CMK (cell line): ENCODE measurements around the gene GLT8D2.
"Not testable (repeated sequence)": the region's sequence is repeated elsewhere in the genome, so short reads cannot be mapped to it uniquely, and the experiment has no call there.

Source experiments
- DNase-seq: peaks from one replicate; pipeline ENCODE4 v3.0.0-alpha.2; 2010; ENCODE audit warnings: low read depth

Gene GLT8D2

DNA sequence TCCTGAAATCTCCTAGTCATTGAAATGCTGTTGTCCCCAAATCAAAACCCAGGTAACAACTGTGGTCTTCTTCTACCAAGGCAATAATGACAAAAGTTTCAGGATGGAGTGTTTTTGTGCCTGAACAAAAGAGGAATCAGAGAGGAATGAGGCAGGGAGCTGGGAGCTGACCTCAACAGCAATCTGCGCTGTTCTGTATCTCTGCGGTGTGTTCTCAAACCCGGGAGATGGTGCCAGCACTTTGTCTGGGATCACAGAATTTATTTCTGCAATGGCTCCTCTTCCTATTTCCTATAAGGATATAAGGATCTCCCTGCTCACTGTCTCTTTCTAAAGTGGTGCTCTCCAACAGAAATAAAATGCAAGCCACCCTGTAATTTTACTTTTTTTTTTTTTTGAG lies 449 bp upstream of the GLT8D2 start:
- DNase-seq, result no peak

DNA sequence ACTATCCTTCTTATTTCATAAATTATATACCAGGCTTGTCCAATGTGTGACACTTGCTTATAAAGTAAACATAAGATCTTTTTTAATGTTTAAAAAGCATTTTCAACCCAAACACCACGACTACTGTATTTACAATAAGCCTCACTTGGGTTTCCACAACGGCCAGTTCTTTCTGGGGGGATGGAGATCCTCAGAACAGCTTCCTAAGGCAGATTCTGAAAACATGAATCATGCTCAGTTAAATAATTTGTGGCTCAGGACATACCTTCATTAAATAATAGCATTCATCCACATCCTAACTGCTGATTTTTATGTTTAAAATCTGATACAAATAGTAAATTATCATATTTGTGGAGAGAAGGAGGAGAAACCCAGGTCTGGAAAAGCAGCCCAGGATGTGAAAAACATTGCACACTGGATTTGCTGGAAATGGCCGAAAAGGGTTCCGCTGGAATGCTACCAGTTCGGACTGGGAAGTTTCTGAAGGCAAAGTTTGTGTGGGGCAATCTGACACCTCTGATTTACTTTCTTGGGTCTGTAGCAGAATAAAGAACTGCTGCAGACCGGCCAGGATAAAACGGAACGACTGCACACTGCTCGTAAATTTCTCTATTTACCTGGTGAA lies 597 bp downstream of the GLT8D2 start:
- DNase-seq, result no peak

DNA sequence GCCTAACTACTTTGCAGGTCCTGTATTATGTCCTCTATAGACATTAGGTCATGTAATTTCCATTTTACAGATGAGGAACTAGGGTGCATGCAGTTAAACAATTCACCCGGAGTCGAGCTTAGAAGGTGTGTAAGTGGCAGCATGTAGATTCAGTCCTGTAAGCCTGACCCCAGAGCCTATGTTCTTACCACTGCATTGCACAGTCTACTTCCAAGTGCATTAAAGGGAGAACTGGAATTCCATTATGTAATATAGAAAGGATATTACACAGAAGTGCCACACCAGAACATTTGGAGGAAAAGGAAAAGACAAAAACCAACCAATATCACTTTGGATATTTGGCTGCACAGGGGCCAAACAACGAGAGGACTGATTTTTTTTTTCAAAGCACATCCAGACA lies 1.2 kb downstream of the GLT8D2 start:
- DNase-seq, result no peak

DNA sequence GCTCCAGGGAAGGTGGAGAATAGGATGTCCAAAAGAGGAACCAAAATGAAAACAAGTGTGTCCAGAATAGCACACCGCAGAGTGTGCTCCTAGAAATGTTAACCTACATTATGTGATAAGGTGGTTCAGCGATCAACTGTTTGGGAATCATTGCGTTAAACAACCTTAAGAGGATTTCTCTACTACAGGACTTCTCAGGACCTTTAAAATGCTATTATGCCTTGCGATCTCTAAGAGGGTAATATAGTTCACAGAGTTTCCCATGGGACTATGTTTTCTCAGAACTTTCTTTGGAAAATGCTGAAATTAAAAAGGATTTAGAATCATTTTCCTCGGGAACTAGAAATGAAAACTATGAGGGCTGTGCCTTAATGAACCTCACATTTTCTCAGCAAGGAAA lies 1.8 kb downstream of the GLT8D2 start:
- no peak for DNase-seq

DNA sequence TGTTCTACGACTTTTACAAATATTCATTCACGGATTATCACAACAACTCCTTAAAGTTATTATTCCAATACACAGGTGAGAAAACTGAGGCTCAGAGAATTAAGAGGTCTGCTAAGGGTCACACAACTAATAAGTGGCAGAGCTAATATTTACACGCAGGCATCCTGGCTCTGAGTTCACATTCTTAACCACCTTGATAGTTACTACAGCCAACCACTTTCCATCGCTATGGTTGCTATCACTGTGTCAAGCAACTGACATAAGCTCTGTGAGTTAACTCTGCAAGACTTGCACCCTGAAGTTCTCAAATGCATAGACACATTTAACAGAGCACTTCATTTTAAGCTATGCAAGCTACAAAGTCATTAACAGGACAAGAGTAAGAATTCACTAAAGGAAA lies 3.7 kb downstream of the GLT8D2 start:
- DNase-seq, result no peak

DNA sequence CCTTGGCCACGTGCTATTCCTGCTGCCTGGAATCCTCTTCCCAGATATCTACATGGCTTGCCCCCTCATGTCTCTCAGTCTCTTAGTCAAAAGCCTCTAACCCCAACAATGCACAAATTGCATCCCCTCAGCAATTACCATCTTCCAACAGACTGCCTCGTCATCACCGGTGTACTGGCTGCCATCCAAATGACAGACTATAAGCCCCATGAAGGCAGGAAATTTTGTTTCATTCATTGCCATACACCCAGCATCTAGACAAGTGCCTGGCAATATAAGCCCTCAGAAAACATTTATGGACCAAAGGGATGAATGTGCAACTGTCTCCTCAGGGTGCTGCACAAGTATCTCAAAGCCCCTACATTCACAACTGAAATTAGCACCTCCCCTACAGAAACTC lies 5.8 kb downstream of the GLT8D2 start:
- no peak for DNase-seq

DNA sequence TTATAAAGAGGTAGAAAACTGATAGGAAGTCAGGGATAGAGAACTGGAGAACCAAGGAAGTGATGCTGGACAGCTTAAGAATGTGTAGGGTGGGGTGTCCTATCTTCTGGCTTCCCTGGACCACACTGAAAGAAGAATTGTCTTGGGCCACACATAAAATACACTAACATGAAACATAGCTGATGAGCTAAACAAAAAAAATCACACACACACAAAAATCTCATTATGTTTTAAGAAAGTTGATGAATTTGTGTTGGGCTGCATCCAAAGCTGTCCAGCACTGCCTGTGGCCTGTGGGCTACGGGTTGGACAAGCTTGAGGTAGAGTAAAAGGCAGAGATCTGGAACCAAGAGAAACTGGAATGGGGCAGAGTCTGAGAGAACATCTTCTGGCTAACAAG lies 7.4 kb downstream of the GLT8D2 start:
- no peak for DNase-seq

DNA sequence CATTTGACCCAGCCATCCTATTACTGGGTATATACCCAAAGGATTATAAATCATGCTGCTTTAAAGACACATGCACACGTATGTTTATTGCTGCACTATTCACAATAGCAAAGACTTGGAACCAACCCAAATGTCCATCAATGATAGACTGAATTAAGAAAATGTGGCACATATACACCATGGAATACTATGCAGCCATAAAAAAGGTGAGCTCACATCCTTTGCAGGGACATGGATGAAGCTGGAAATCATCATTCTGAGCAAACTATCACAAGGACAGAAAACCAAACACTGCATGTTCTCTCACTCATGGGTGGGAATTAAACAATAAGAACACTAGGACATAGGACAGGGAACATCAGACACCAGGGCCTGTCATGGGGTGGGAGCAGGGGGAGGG lies 10.2 kb downstream of the GLT8D2 start:
- DNase-seq, result not testable (repeated sequence)

DNA sequence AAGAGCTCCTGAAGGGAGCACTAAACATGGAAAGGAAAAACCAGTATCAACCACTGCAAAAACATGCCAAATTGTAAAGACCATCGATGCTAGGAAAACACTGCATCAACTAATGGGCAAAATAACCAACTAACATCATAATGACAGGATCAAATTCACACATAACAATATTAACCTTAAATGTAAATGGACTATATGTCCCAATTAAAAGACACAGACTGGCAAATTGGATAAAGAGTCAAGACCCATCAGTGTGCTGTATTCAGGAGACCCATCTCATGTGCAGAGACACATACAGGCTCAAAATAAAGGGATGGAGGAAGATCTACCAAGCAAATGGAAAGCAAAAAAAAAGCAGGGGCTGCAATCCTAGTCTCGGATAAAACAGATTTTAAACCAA lies 13.8 kb downstream of the GLT8D2 start:
- DNase-seq, result not testable (repeated sequence)

DNA sequence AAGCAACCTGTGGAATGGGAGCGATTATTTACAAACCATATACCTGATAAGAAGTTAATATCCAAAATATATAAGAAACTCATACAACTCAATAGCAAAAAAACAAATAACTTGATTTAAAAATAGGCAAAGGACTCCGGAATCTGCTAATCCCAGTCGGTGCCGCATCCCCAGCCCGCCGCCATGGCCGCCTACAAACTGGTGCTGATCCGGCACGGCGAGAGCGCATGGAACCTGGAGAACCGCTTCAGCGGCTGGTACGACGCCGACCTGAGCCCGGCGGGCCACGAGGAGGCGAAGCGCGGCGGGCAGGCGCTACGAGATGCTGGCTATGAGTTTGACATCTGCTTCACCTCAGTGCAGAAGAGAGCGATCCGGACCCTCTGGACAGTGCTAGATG lies 19.4 kb downstream of the GLT8D2 start:
- not testable (repeated sequence) for DNase-seq

DNA sequence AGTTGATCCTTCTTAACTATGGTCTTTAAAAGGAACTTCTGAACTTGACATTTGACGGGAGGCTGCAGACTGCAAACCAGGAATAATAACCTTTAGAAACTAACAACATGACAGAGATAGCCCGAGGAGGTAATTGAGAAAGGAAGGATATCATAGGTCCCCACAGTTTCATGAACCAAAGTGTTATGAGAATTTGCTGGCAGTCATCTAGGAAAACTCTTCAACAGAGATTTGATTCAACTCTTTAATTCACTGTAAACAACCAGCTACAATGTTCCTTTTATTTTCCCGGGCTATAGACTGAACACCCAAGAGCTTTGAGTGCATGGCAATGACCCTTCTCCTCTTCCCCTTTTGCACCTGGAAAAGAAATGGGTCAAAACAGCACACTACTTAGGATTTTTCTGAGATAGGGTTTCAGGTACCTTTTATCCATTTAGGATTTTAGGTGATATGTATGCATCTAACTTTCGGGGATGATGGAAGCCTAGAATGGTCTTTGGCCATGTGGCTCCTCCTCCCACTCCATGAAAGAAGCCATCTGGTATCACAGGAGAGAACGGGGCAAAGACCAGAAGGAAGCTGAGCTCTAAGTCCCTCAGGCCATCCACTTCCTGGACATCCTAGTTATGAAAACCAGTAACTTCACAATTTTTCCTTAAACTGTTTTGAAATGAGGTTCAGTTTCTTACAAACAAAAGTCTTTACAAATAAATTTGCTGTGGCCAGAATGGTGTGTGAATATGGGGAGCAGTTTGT lies 23.0 kb downstream of the GLT8D2 start:
- no peak for DNase-seq

DNA sequence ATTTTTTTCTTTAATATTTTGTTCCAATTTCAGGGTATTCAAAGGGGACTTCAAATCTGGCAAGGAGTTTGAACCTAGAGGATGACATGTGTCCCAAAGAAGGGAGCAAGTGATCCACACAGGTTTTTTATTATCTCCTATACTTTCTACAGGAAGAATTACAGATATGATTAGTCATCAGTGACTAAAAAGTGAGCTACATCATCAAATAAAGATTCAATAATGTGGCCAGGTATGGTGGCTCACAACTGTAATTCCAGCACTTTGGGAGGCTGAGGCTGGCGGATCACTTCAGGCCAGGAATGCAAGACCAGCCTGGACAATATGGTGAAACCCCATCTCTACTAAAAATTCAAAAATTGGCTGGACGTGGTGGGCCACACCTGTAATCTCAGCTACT lies 24.2 kb downstream of the GLT8D2 start:
- no peak for DNase-seq

DNA sequence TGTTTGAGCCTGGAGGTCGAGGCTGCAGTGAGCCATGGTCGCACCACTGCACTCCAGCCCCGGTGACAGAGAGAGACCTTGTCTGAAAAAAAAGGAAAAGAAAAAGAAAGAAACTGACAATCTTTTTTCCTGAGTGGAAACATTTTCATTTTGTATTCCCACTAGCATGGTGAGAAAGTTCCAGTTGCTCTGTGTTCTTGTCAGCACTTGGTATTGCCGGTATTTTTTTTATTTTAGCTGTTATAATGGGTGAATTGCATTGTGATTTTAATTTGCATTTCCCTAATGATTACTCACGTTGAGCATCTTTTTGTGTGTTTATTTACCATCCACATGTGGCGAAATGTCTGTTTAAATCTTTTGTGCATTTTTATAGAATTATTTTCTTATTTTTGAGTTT lies 25.6 kb downstream of the GLT8D2 start:
- no peak for DNase-seq

DNA sequence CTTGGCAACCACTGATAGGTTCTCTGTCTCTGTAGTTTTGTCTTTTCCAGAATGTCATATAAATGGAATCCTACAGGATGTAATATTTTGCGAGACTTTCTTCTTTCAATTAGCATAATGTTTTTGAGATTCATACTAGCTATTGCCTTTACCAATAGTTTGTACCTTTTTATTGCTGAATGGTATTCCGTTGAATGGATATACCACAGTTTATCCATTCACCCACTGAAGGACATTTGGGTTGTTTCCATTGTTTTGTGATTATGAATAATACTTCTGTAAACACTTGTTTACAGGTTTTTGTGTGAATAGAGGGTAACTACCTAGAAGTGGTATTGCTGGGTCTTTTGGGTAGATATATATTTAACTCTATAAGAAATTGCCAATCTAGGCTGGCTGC lies 26.3 kb downstream of the GLT8D2 start:
- no peak for DNase-seq

DNA sequence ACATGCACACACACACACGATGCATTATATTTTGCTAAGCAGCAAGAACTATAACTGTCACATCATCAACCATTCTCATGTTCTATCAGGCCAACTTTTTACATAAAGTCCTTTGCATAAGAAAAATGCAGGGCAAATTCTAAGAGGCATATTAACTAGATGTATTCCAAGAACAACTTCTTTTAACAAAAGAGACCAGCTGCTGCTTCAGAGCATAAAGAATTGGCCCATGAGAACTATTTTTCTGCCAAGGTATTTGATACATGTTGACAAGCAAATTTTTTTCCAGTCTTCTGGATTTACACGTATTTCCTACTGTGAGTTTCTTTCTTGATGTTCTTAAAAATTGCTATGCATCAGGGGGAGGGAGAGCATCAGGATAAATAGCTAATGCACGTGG lies 27.2 kb downstream of the GLT8D2 start:
- DNase-seq, result no peak

DNA sequence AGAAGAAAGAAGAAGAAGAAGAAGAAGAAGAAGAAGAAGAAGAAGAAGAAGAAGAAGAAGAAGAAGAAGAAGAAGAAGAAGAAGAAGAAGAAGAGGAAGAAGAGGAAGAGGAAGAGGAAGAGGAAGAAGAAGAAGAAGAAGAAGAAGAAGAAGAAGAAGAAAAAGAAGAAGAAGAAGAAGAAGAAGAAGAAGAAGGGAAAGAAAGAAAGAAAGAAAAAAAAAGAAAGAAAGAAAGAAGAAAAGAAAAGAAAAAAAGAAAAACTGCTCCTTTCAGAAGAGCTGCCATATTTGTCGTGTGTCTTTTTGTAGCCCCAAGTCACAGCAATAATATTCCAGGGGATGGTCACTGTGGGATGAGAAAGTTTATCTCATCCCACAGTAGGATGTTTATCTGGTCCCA lies 28.1 kb downstream of the GLT8D2 start:
- not testable (repeated sequence) for DNase-seq

DNA sequence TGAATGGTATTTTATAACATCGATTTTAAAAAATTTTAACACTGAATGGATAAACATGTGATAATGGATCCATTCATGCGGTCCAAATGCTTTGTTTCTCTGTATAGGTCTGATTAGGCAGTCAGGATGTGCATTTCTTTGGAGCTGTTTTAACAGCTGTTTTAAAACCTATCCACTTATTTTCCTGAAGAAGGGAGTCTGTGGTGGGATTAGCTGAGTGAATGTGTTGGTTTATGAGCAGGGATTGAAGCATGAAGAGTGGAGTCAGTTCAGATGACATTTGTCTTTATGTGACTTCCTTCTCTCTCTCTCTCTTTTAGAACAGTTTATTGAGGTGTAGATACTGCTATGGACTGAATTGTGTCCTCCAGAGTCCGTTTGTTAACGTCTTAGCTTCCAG lies 37.7 kb downstream of the GLT8D2 start:
- no peak for DNase-seq

DNA sequence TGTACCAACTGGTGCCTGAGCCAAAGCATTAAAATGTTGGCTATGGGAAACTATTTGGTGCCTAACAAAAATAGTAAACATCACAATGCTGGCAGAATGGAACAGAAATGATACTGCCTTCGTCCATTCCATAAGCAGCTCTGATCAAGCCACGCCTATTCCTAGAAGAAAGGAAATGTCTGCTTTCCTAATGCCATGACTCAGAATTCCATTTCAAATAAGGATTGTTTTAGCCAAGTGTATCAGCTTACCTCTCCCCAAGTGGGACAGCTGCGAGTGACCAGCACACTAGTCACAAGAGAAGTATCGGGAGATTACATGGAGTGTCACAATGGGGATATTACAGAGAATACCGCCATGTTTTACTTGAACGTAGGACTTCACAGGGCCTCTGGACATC lies 38.7 kb downstream of the GLT8D2 start:
- DNase-seq, result no peak

DNA sequence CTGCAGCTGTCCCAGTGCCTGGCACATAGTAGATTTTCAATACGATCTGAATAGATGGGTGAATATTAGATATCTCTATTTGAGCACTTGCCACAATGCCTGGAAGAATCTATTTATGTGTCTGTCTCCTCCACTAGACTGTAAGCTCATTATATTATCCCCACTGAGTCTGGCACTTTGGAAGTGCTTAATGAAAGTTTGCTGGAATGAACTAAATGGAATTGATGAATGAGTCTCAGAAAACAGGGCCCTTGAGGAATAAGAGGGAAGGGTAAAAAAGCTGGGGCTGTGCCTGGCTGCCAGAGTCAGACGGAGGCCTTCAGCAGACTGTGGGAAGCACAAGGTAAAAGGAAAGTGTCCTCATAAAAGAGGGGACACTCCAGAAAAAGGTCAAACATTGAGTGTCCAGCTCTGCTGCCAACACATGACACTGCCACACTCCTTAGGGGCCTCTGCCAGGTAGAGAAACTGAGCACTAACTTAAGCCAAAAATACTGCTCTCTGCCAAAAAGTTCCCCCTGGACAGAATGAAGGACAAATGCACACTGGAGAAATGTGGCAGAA lies 39.3 kb downstream of the GLT8D2 start:
- no peak for DNase-seq

DNA sequence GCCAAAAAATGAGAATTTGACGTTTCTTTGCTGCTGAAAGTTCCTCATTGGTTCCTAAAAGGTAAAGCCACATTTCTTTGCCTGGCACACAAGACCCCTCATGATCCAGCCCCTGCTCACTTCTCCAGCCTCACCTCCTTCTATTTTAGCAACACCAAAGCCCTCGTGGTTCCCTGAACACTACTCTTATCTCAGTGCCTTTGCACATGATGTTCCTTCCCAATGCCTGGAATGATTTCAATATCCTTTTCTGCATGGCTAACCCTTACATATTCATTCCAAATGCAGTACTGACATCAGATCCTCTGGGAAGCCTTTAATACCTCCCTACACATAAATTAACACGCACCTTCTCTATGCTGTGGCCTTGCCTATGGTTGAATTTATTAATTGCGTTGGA lies 39.9 kb downstream of the GLT8D2 start:
- DNase-seq, result no peak

DNA sequence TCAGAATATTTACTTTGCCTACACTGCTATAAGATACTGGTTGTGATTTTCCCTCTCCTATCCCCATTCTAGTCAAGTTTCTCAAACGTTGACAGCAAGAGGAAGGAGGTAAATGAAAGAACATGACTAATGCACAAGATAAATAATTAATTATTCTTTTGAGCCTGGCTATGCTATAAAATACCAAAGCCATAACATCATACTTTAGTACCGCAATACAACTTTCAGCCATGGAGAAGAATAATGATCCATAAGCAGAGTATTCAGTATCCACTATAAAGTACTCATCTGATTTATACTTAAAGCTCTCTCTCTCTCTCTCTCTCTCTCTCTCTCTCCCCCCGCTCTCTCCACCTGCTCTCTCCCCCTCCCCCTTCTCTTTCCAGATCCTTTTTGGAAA lies 43.1 kb downstream of the GLT8D2 start:
- no peak for DNase-seq

DNA sequence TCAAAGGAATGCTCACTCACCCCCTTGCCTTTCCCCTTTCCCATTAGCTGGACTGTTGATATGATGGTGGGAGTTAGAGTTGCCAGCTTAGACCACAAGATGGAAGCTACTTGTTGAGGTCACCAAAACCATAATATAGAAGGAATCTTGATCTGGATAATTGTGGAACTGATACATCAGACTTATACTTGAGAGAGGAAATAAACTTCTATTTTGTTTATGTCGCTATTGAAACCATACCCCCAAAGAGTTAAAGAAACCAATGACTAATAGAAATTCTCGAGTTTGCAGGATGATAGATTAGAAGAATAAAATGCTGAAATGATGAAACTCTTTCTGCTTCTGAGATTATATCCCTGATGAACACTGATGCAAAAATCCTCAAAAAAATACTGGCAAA lies 46.4 kb downstream of the GLT8D2 start:
- DNase-seq, result no peak

DNA sequence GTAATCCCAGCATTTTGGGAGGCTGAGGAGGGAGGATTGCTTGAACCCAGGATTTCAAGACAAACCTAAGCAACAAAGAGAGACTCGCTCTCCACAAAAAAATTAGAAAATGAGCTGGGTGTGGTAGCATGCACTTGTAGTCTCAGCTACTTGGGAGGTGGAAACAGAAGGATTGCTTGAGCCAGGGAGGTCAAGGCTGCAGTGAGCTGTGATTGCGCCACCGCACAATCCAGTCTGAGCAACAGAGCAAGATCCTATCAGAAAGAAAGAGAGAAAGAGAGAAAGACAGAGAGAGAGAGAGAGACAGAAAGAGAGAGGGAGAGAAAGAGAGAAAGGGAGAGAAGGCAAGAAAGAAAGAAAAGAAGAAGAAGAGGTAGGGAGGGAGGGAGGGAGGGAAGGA lies 47.3 kb downstream of the GLT8D2 start:
- DNase-seq, result no peak
